Measurements from ENCODE around the gene DLG4.

Gene DLG4

GRCh38 chr17:7215652-7216180 lies 3.9 kb downstream of the DLG4 start:
- peak; percentile 62 for DNase-seq (ENCODE audit: low spot score)

GRCh38 chr17:7215136-7215638 lies 4.4 kb downstream of the DLG4 start:
- DNase-seq (ENCODE audit: low spot score): no peak

GRCh38 chr17:7214300-7215135 lies 5.1 kb downstream of the DLG4 start:
- peak; percentile 100 for DNase-seq (ENCODE audit: low spot score)

GRCh38 chr17:7213895-7214299 lies 5.7 kb downstream of the DLG4 start:
- DNase-seq (ENCODE audit: low spot score): peak; percentile 100

DNA sequence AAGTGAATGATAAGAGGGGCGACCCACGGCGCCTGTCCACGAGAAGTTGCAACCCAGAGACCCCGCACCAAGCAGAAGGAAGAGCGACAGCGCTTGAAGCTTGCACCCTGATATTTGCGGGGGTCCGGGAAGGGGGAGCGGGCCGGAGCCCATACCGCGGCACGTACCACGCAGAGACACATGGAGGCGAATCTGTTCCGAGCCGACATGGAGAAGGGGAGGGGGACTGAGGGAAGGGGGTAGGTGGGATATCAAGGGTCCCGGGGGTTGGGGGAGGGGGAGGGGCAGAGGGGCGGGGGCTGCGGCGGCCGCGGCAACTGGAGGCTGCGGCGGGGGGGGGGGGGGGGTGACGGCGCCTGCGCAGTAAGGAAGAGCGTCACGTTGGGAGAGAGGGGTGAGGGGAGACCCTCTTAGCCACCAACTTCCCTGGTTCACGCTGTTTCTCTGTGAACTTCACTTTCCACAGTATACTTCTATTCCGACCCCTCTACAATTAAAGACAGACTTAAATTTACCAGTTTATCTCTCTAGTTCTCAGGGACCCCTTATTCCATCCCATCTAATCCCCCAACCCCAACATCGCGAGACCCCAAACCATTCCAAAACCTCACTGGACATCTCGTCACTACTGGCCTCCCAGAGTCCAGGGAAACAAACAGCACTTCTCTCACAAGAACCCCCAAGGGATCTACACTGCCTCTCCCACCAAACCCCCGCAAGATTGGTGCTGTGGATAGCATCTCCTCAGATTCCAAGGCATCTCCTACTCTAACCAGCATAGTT lies 8.0 kb downstream of the DLG4 start:
- DNase-seq (ENCODE audit: low spot score): no peak

GRCh38 chr17:7208754-7209460 lies 10.7 kb downstream of the DLG4 start:
- DNase-seq (ENCODE audit: low spot score): peak; percentile 67

DNA sequence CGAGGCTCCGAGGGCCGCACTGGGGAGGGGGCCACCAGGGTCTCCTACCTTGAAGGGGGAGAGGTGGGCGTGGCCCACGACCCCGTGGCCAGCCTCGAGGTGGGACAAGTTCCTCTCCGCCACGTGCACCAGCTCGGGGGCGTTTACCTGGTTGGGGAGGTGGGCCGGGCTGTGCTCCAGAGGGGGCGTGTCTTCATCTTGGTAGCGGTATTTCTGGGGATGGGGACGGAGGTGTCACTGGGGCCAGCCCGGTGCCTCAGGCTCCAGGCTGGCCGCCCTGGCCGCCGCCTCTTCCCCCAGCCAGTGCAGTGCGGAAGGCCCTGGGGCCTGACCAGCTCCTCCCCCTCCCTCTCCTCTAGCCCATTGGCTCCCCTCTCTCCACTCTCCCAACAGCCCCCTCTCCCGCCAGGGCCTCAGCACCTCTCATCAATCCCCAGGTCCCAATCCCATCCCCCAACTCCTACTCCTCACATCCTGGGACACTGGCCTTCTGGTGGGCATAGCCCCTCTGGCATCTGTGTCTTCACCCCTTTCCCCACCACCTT lies 11.5 kb downstream of the DLG4 start:
- peak; percentile 87 for DNase-seq (ENCODE audit: low spot score)

DNA sequence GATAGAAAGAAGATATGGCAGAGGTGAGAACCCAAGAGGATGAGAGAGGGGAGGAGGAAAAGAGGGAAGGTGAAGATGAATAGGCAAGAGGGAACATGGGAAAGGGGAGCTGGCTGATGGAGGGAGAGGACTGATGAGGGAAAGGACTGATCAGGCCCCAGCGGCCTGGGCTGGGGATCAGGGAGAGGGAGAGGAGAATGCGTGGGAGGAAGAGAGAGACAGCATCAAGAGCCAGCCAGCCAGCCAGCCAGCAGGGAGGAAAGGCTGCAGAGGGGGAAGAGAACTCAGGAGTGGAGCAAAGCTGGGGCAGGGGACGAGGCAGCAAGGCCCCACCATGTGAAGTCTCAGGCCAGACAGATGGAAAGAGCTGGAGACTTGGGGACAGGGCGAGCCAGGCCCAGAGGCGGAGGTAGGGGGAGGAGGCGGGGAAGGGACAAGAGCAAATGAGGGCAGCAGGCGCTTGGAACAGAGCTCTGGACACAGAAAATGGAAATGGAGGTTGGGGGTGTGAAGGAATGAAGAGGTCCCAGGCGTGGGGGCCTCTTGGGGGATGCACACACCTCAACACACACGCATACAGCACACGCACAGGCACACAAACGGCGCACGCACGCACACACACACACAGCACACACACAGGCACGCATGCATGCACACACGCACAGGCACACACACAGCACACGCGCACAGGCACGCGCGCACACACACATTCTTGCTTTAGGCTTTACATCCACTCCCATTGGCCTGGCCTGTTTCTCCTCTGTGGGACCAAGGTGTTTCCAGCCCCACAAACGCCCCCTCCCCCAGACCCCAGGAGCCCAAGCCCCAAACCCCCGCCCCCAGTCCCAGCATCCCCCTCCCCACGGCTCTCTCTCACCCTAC lies 12.3 kb downstream of the DLG4 start:
- DNase-seq (ENCODE audit: low spot score): no peak

GRCh38 chr17:7205561-7205960 lies 14.1 kb downstream of the DLG4 start:
- no peak for DNase-seq (ENCODE audit: low spot score)

- peak; percentile 99 for DNase-seq (ENCODE audit: low spot score)
Measured at GRCh38 chr17:7204828-7205461, 14.7 kb downstream of the DLG4 start.

DNA sequence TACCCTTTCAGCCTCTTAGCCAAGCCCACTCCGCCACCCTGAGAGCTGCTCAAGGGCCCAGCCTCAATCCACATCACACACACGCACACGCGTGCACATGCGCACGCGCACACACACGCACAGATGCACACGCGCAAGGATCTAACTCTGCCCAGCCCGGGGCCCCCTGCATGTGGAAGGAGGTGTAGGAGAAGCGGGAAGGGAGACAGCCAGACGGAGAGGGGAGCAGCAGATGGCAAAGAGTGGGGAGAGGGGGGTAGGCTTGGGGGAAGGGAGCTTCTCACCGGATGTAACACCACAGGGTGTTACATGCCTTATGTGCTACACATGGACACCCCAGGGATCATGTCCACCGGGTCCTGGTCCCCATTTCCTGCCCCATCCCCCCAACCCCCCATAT lies 15.3 kb downstream of the DLG4 start:
- DNase-seq (ENCODE audit: low spot score): no peak

- no peak for DNase-seq (ENCODE audit: low spot score)
Measured at GRCh38 chr17:7203391-7203790, 16.2 kb downstream of the DLG4 start.

DNA sequence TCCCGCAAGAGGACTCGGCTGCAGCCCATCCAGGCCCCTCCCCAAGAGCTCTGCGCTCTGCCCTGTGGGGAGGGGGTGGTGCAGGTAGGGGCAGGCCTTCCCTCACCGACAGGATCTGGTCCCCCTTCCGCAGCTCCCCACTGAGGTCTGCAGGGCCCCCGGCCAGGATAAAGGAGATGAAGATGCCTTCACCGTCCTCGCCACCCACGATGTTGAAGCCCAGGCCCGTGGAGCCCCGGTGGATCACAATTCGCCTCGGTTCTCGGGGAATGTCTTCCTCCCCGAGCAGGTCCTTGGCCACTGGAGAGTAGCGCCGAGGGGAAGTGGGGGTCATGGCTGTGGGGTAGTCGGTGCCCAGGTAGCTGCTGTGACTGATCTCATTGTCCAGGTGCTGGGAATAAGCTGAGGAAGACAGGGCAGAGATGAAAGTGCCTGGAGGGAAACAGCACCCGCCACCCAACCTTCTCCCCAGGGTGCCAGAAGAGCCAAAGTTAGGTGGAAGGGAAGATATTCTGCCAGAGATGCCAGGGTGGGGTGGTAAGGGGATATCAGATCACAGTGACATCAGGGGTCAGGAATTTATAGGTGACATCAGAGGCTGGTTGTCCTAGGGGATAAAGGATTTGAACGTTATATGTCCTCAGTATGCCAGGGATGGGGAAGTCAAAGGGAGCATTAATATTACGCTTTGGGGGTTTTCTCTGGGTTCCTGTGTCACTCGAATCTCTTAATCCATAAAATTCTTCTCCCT lies 22.8 kb downstream of the DLG4 start:
- no peak for DNase-seq (ENCODE audit: low spot score)

DNA sequence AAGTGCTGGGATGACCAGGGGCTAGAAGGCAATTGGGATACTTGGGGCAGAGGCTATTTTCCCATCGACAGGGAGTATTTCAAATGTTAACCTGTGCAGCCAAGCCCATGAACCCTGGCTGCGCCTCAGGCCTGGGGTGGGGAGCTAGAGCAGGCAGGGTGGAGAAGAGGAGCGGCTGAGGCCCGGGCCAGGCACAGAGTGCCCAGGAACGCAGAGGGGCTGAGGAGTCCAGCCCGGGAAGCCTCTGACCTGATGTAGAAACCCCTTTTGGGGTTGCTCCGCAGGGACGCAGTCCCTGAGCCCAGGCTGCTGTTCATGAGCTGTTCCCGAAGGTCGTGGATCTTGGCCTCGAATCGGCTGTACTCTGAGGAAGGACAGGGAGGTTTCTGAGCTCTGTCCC lies 23.7 kb downstream of the DLG4 start:
- DNase-seq (ENCODE audit: low spot score): no peak

- DNase-seq (ENCODE audit: low spot score): no peak
Measured at GRCh38 chr17:7192271-7192937, 27.2 kb downstream of the DLG4 start.

- DNase-seq (ENCODE audit: low spot score): no peak
Measured at GRCh38 chr17:7191571-7192270, 27.9 kb downstream of the DLG4 start.

GRCh38 chr17:7191069-7191468 lies 28.6 kb downstream of the DLG4 start:
- no peak for DNase-seq (ENCODE audit: low spot score)

Data from SK-N-DZ (cell line).